Measurements from ENCODE around the gene IL15.

IL15 gene

GRCh38 chr4:141657550-141658250 lies 21.3 kb downstream of the IL15 start:
- TF ChIP-seq CTCF (IDR thresholded peaks at IDR 0.05), result no peak
- no peaks in the 10 kb centered on the region for H3K9me3 ChIP-seq
- H3K4me3 ChIP-seq (ENCODE audit: low read depth in 1 of 2, low read length in 1 of 2), result no peak overlapping the region
- no peaks in the 10 kb centered on the region for H3K36me3 ChIP-seq
- no peaks in the 10 kb centered on the region for H3K4me1 ChIP-seq (ENCODE audit: control insufficient read depth in 1 of 2, insufficient read depth in 1 of 2, low read depth in 1 of 2, low read length in 1 of 2)
- no peaks in the 10 kb centered on the region for H3K27me3 ChIP-seq
- H3K27ac ChIP-seq, result no peak overlapping the region

- H3K9me3 ChIP-seq, result no peaks in the 10 kb centered on the region
- no peak overlapping the region for H3K27ac ChIP-seq
- no peaks in the 10 kb centered on the region for H3K4me1 ChIP-seq (ENCODE audit: control insufficient read depth in 1 of 2, insufficient read depth in 1 of 2, low read depth in 1 of 2, low read length in 1 of 2)
- H3K4me3 ChIP-seq (ENCODE audit: low read depth in 1 of 2, low read length in 1 of 2), result no peak overlapping the region
- H3K27me3 ChIP-seq, result no peaks in the 10 kb centered on the region
- no peak for TF ChIP-seq CTCF (IDR thresholded peaks at IDR 0.05)
- H3K36me3 ChIP-seq, result no peaks in the 10 kb centered on the region
These were observed 21.9 kb downstream of the IL15 start for GRCh38 chr4:141658309-141658708.

- Histone ChIP-seq H3K36me3 (no peaks in the 10 kb centered on the region), H3K27ac (no peak overlapping the region), H3K4me1 (ENCODE audit: control insufficient read depth in 1 of 2, insufficient read depth in 1 of 2, low read depth in 1 of 2, low read length in 1 of 2) (no peaks in the 10 kb centered on the region)
These were observed 23.2 kb downstream of the IL15 start for GRCh38 chr4:141659539-141659938.

GRCh38 chr4:141660880-141661279 lies 24.5 kb downstream of the IL15 start:
- no peak for TF ChIP-seq CTCF (IDR thresholded peaks at IDR 0.05)
- Histone ChIP-seq H3K9me3 (no peaks in the 10 kb centered on the region), H3K4me1 (ENCODE audit: control insufficient read depth in 1 of 2, insufficient read depth in 1 of 2, low read depth in 1 of 2, low read length in 1 of 2) (no peaks in the 10 kb centered on the region), H3K4me3 (ENCODE audit: low read depth in 1 of 2, low read length in 1 of 2) (no peak overlapping the region), H3K27ac (no peak overlapping the region), H3K27me3 (no peaks in the 10 kb centered on the region), H3K36me3 (no peaks in the 10 kb centered on the region)

More at GRCh38 chr4:141659539-141659938, 23.2 kb downstream of the IL15 start:
- no peak overlapping the region for H3K4me3 ChIP-seq (ENCODE audit: low read depth in 1 of 2, low read length in 1 of 2)
- no peak for TF ChIP-seq CTCF (IDR thresholded peaks at IDR 0.05)
- no peaks in the 10 kb centered on the region for H3K27me3 ChIP-seq
- no peaks in the 10 kb centered on the region for H3K9me3 ChIP-seq

GRCh38 chr4:141668200-141668910 lies 32.0 kb downstream of the IL15 start:
- H3K4me1 ChIP-seq (ENCODE audit: control insufficient read depth in 1 of 2, insufficient read depth in 1 of 2, low read depth in 1 of 2, low read length in 1 of 2), result no peaks in the 10 kb centered on the region
- H3K9me3 ChIP-seq, result no peaks in the 10 kb centered on the region
- H3K27ac ChIP-seq, result no peak overlapping the region
- no peaks in the 10 kb centered on the region for H3K36me3 ChIP-seq
- TF ChIP-seq CTCF (IDR thresholded peaks at IDR 0.05), result no peak
- no peaks in the 10 kb centered on the region for H3K27me3 ChIP-seq
- H3K4me3 ChIP-seq (ENCODE audit: low read depth in 1 of 2, low read length in 1 of 2), result no peak overlapping the region

Measured in neutrophil (primary cell).